ENCODE results near the gene GNMT. TPM values are rescaled to one million over a fixed set of nuclear protein-coding genes. Genes with fewer than 3 reads are reported as not detected.

GNMT gene
- total RNA-seq, 4 donors from 2014 or later: 2.6 to 3.6 (median 2.6) TPM; not detected in 1

DNA sequence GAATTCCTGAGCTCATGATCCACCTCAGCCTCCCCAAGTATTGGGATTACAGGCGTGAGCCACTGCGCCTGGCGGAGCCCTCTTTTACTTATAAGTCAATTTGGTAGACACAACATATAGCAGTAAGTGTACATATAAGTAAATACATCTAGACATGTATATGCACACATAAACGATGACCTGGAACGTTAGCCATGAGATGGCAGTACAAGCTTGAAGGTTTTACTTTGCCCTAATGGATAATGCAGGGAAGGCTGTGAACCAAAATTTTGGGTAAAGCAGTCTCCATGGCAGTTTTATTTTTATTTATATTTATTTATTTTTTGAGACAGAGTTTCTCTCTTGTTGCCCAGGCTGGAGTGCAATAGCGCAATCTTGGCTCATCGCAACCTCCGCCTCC is 2.4 kb upstream of the GNMT start:
- no peak overlapping the region for H3K4me3 ChIP-seq
- peaks cover 0 to 13% of the 10 kb centered on the region in 2 donors for H3K36me3 ChIP-seq
- no peak for TF ChIP-seq POLR2A (IDR thresholded peaks at IDR 0.05)
- TF ChIP-seq POLR2AphosphoS5 (IDR thresholded peaks at IDR 0.05): no peak
- TF ChIP-seq, protein P1, sequence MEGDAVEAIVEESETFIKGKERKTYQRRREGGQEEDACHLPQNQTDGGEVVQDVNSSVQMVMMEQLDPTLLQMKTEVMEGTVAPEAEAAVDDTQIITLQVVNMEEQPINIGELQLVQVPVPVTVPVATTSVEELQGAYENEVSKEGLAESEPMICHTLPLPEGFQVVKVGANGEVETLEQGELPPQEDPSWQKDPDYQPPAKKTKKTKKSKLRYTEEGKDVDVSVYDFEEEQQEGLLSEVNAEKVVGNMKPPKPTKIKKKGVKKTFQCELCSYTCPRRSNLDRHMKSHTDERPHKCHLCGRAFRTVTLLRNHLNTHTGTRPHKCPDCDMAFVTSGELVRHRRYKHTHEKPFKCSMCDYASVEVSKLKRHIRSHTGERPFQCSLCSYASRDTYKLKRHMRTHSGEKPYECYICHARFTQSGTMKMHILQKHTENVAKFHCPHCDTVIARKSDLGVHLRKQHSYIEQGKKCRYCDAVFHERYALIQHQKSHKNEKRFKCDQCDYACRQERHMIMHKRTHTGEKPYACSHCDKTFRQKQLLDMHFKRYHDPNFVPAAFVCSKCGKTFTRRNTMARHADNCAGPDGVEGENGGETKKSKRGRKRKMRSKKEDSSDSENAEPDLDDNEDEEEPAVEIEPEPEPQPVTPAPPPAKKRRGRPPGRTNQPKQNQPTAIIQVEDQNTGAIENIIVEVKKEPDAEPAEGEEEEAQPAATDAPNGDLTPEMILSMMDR (IDR thresholded peaks at IDR 0.05): no peak
- TF ChIP-seq EP300 (IDR thresholded peaks at IDR 0.05): no peak
- H3K27ac ChIP-seq: no peak overlapping the region
- ATAC-seq: no peak
- no peaks in the 10 kb centered on the region for H3K9me3 ChIP-seq
- H3K27me3 ChIP-seq: no peaks in the 10 kb centered on the region
- 62 to 84% methylated on average over 2 to 7 of the region's 8 CpGs for WGBS, 2 donors (ENCODE audit: low coverage in 1 of 2)
- H3K4me1 ChIP-seq: peaks cover 0 to 24% (median 8%) of the 10 kb centered on the region in 3 donors

DNA sequence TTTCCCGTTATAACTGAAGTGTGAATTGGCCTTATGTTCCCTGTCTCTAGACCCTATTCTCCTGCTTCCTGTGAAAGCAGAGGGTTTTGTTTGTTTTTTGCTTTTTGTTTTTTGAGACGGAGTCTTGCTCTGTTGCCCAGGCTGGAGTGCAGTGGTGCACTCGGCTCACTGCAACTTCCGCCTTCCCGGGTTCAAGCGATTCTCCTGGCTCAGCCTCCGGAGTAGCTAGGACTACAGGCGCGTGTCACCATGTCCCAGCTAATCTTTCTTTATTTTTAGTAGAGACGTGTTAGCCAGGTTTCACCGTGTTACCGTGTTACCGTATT is 674 bp upstream of the GNMT start:
- ATAC-seq: no peak
- H3K4me1 ChIP-seq: peaks cover 0 to 24% (median 8%) of the 10 kb centered on the region in 3 donors
- no peaks in the 10 kb centered on the region for H3K27me3 ChIP-seq
- TF ChIP-seq, protein P1 (IDR thresholded peaks at IDR 0.05): no peak
- TF ChIP-seq POLR2A (IDR thresholded peaks at IDR 0.05): no peak
- no peak for TF ChIP-seq POLR2AphosphoS5 (IDR thresholded peaks at IDR 0.05)
- no peak for TF ChIP-seq EP300 (IDR thresholded peaks at IDR 0.05)
- 22 to 34% methylated on average over 10 to 11 of the region's 13 CpGs for WGBS, 2 donors (ENCODE audit: low coverage in 1 of 2)
- peak overlapping the region; percentile 35 to 58 for H3K4me3 ChIP-seq
- H3K27ac ChIP-seq: peak overlapping the region in 2 of 4 donors; percentile 57 to 58
- H3K9me3 ChIP-seq: no peaks in the 10 kb centered on the region
- peaks cover 0 to 31% of the 10 kb centered on the region in 2 donors for H3K36me3 ChIP-seq

DNA sequence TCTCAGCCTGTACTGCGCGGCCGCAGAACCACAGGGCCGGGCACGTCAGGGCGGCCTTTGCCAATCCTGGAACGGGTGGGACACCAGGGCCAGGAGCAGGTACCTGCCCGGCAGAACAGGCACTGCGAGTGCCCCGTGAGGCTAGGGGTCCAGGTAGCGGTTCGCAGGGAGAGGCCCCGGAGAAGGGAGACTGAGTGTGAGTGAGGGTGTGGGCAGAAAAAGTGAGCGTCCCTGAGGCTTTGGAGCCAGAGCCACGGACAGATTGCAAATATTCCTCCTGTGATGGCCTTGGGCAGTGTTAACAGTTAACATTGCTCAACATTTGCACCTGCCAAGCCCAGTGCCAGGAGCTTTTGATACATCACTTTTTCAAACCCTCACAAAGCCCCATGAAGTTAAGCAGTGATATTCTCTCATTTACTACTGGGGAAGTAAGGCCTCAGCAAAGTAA is 491 bp downstream of the GNMT start:
- peak; percentile 57 for ATAC-seq
- TF ChIP-seq POLR2AphosphoS5 (IDR thresholded peaks at IDR 0.05): no peak
- TF ChIP-seq POLR2A (IDR thresholded peaks at IDR 0.05): no peak
- H3K27me3 ChIP-seq: no peaks in the 10 kb centered on the region
- peaks cover 0 to 42% of the 10 kb centered on the region in 2 donors for H3K36me3 ChIP-seq
- H3K27ac ChIP-seq: peak overlapping the region in 2 of 4 donors; percentile 57 to 58
- no peaks in the 10 kb centered on the region for H3K9me3 ChIP-seq
- H3K4me3 ChIP-seq: peak overlapping the region; percentile 35 to 58
- 25 to 33% methylated on average over 1 to 7 of the region's 15 CpGs for WGBS, 2 donors (ENCODE audit: low coverage in 1 of 2)
- H3K4me1 ChIP-seq: peaks cover 0 to 24% (median 8%) of the 10 kb centered on the region in 3 donors

DNA sequence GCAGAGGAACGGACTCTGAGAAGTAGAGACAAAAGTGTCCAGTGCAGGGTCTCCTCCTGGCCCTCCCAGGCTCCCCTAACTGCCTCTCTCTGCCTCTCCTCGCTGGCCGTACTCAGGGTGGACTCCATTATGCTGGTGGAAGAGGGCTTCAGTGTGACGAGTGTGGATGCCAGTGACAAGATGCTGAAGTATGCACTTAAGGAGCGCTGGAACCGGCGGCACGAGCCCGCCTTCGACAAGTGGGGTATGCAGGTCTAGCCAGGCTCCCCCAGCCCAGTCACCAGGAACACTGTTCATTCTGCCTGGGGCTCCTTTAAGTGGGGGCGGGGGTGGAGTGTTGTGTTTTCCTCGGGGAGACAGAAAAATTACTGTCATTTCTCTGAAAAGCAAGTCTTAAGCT is 1.5 kb downstream of the GNMT start:
- 84 to 89% methylated on average over 4 to 10 of the region's 12 CpGs for WGBS, 2 donors (ENCODE audit: low coverage in 1 of 2)
- peaks cover 0 to 24% (median 8%) of the 10 kb centered on the region in 3 donors for H3K4me1 ChIP-seq
- ATAC-seq: no peak
- TF ChIP-seq, protein P1 (IDR thresholded peaks at IDR 0.05): no peak
- TF ChIP-seq POLR2AphosphoS5 (IDR thresholded peaks at IDR 0.05) (no peak), POLR2A (IDR thresholded peaks at IDR 0.05) (no peak), EP300 (IDR thresholded peaks at IDR 0.05) (no peak)
- H3K36me3 ChIP-seq: peaks cover 0 to 52% of the 10 kb centered on the region in 2 donors
- H3K9me3 ChIP-seq: no peaks in the 10 kb centered on the region
- no peak overlapping the region for H3K27ac ChIP-seq
- no peaks in the 10 kb centered on the region for H3K27me3 ChIP-seq
- H3K4me3 ChIP-seq: no peak overlapping the region

DNA sequence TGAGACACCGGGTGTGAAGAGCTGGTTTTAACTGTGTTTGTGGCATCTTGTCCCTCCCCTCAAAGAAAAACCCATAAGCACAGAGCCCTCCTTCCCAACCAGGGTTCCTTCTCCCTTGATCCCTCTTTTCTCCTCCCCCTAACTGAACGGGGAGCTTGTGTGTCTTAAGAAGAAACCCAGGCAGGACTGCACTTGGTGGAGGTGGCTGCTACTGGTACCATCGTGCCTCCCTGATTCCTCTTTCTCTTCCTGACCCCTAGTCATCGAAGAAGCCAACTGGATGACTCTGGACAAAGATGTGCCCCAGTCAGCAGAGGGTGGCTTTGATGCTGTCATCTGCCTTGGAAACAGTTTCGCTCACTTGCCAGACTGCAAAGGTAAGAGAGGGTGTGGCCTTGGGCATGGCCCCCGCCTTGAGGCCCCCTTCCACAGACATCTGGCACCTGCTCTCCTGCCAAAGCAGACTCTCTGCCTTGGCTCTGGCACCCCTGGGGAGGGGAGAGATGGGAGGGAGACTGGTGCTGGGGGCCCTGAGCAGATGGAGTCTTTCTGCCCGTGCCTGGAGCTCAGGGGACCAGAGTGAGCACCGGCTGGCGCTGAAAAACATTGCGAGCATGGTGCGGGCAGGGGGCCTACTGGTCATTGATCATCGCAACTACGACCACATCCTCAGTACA is 2.1 kb downstream of the GNMT start:
- WGBS, 2 donors (ENCODE audit: low coverage in 1 of 2): 70% methylated on average over 2 of the region's 13 CpGs; no CpG with 5 or more reads in 1 of the 2 donors
- H3K4me3 ChIP-seq: no peak overlapping the region

More for the DNA sequence above, 2.1 kb downstream of the GNMT start:
- H3K27ac ChIP-seq: no peak overlapping the region
- TF ChIP-seq POLR2A (IDR thresholded peaks at IDR 0.05) (no peak), EP300 (IDR thresholded peaks at IDR 0.05) (no peak), POLR2AphosphoS5 (IDR thresholded peaks at IDR 0.05) (no peak)
- TF ChIP-seq, protein P1 (IDR thresholded peaks at IDR 0.05): no peak
- ATAC-seq: no peak
- H3K27me3 ChIP-seq: no peaks in the 10 kb centered on the region
- no peaks in the 10 kb centered on the region for H3K9me3 ChIP-seq
- peaks cover 0 to 57% of the 10 kb centered on the region in 2 donors for H3K36me3 ChIP-seq
- peaks cover 0 to 24% (median 8%) of the 10 kb centered on the region in 3 donors for H3K4me1 ChIP-seq

Data from gastroesophageal sphincter (tissue), 4 donors.